GM12873 (cell line): ENCODE data around the gene RNPS1.

ENCODE experiments used
- CTCF ChIP-seq: IDR thresholded peaks from 2 replicates; pipeline ENCODE4 v1.5.1; 2012; ENCODE audit warnings: low read depth, mild to moderate bottlenecking, moderate library complexity, low read length, control low read depth; ENCODE audit not compliant: insufficient read depth; ENCODE audit errors: missing control alignments

Gene RNPS1

GRCh38 chr16:2205104-2205966, 62.6 kb downstream of the RNPS1 start, which contains the start of gene MLST8:
TSS of gene MLST8 (plus strand) at chr16:2205454. CDS start at chr16:2206086, 632 bp downstream.
- TF ChIP-seq CTCF = peak; percentile 17

GRCh38 chr16:2204416-2205103, 63.4 kb downstream of the RNPS1 start:
- no peak for TF ChIP-seq CTCF
